ENCODE results near the gene DAAM2.

Gene DAAM2

GRCh38 chr6:39819228-39819627 lies 27.1 kb downstream of the DAAM2 start:
- DNase-seq (ENCODE audit: low read depth), result no peak

GRCh38 chr6:39819676-39820075 lies 27.5 kb downstream of the DAAM2 start:
- no peak for DNase-seq (ENCODE audit: low read depth)

GRCh38 chr6:39820553-39820952 lies 28.4 kb downstream of the DAAM2 start:
- no peak for DNase-seq (ENCODE audit: low read depth)

- no peak for DNase-seq (ENCODE audit: low read depth)
Observed at GRCh38 chr6:39821046-39821740, 29.0 kb downstream of the DAAM2 start.

GRCh38 chr6:39821742-39822532 lies 29.8 kb downstream of the DAAM2 start:
- DNase-seq (ENCODE audit: low read depth), result no peak

- DNase-seq (ENCODE audit: low read depth), result no peak
Observed at GRCh38 chr6:39822846-39823815, 31.0 kb downstream of the DAAM2 start.

- DNase-seq (ENCODE audit: low read depth), result no peak
Observed at GRCh38 chr6:39824030-39824926, 32.1 kb downstream of the DAAM2 start.

GRCh38 chr6:39829331-39829730 lies 37.2 kb downstream of the DAAM2 start:
- no peak for DNase-seq (ENCODE audit: low read depth)

GRCh38 chr6:39830444-39830843 lies 38.3 kb downstream of the DAAM2 start:
- no peak for DNase-seq (ENCODE audit: low read depth)

GRCh38 chr6:39831701-39832100 lies 39.5 kb downstream of the DAAM2 start:
- no peak for DNase-seq (ENCODE audit: low read depth)

GRCh38 chr6:39834278-39834677 lies 42.1 kb downstream of the DAAM2 start:
- DNase-seq (ENCODE audit: low read depth), result no peak

- no peak for DNase-seq (ENCODE audit: low read depth)
Observed at GRCh38 chr6:39834866-39835265, 42.7 kb downstream of the DAAM2 start.

GRCh38 chr6:39835821-39836295 lies 43.7 kb downstream of the DAAM2 start:
- no peak for DNase-seq (ENCODE audit: low read depth)

- DNase-seq (ENCODE audit: low read depth), result no peak
Observed at GRCh38 chr6:39836606-39837005, 44.4 kb downstream of the DAAM2 start.

GRCh38 chr6:39839445-39839844 lies 47.3 kb downstream of the DAAM2 start:
- no peak for DNase-seq (ENCODE audit: low read depth)

- no peak for DNase-seq (ENCODE audit: low read depth)
Observed at GRCh38 chr6:39840781-39841180, 48.6 kb downstream of the DAAM2 start.

GRCh38 chr6:39841291-39841690 lies 49.1 kb downstream of the DAAM2 start:
- no peak for DNase-seq (ENCODE audit: low read depth)

GRCh38 chr6:39841923-39842322 lies 49.7 kb downstream of the DAAM2 start:
- no peak for DNase-seq (ENCODE audit: low read depth)

- peak; percentile 13 for DNase-seq (ENCODE audit: low read depth)
Observed at GRCh38 chr6:39843305-39844020, 51.3 kb downstream of the DAAM2 start.

- DNase-seq (ENCODE audit: low read depth), result no peak
Observed at GRCh38 chr6:39844866-39845265, 52.7 kb downstream of the DAAM2 start.

GRCh38 chr6:39847221-39847620 lies 55.0 kb downstream of the DAAM2 start:
- DNase-seq (ENCODE audit: low read depth), result no peak

Data from ELR (cell line).